NCI-H2029 treated with DMSO at 0.1 percent for 48 hours (cell line): ENCODE measurements around the gene AP4S1.
A peak's percentile ranks its signal among the peaks of the same experiment; 100 is the strongest.
"Not testable (repeated sequence)": the region's sequence is repeated elsewhere in the genome, so short reads cannot be mapped to it uniquely, and the experiment has no call there.

Experiments
- DNase-seq: peaks from one replicate; lab custom pipeline; 2025; lab: John Stamatoyannopoulos, UW

Gene AP4S1, protein sequence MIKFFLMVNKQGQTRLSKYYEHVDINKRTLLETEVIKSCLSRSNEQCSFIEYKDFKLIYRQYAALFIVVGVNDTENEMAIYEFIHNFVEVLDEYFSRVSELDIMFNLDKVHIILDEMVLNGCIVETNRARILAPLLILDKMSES

DNA sequence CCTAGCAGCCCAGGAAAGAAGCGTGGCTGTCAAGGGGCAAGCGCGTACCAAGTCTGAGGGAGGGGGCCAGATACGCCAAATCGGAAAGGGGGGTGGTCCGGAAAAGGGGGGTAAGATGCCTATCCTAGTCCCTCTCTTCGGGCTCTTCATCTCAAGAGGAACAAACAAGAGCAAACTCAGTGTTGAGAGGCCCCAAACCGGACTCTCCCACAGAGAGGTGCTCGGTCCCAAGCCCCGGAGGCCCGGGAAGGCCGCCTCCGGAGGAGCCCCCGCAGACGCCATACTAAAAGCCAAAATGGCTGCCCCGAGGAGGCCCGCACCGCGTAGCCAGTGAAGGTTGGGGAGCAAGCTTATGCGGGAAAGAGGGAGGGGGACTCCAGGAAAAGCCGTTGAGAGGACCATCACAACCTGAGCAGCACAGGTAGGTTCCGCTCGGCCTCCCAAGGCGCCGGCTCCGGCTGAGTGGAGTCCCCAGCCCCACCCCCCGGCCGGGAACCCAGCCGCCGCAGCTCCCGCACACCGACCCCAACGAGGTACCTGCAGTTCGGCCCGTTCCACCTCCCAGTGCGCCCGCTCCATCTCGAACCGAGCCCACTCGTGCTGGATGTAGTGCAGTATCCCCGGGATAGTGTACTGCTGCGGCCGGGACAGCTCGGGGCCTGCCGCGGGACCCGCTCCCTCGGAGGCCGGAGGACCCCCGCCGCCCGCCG is at the start of gene AP4S1:
TSS of gene AP4S1 (plus strand) at position 283 of the 710 bp plus-strand sequence. CDS start 40,548 bp downstream, outside the sequence.
- no peak for DNase-seq

DNA sequence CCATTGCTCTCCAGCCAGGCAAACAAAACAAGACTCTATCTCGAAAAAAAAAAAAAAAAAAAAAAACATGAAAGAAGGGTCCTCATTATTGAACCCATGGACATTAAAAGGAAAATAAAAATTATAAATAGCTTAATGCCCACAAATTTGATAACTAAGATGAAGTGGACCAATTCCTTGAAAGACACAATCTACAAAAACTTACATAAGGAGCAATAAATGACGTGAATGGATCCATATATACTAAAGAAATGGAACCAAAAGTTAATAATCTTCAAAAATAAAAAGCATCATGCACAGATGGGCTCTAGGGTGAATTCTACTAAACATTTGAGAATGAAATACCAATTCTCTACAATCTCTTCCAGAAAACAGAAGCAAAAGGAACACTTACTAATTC is 47.7 kb upstream of the AP4S1 start:
- no peak for DNase-seq

DNA sequence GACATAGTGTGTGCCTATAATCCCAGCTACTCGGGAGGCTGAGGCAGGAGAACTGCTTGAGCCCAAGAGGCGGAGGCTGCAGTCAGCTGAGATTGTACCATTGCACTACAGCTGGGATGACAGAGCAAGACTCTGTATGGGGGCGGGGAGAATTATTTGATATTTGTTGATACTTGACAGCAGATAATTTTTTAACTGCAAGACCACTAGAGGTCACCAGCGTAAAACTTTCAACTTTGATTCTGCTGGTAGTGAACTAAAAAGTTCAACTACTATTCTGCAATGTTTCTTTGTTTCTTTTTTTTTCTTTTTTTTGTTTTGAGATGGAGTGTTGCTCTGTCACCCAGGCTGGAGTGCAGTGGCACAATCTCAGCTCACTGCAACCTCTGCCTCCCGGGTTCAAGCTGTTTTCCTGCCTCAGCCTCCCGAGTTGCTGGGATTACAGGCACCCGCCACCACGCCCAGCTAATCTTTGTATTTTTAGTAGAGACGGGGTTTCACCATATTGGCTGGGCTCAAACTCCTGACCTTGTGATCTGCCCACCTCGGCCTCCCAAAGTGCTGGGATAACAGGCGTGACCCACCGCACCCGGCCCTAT is 45.2 kb upstream of the AP4S1 start:
- peak; percentile 95 for DNase-seq

DNA sequence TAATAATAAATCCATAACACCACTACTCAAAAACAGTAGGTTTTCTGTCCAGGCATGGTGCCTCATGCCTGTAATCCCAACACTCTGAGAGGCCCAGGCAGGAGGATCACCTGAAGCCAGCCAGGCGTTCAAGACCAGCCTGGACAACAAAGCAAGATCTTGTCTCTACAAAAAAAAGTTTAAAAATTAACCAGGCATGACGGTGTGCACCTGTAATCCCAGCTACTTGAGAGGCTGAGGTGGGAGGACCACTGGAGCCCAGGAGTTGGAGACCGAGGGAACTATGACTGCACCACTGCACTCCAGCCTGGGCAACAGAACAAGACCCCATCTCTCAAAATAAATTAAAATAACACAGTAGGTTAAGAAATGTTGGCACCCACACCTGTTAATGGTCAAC is 44.5 kb upstream of the AP4S1 start:
- no peak for DNase-seq

DNA sequence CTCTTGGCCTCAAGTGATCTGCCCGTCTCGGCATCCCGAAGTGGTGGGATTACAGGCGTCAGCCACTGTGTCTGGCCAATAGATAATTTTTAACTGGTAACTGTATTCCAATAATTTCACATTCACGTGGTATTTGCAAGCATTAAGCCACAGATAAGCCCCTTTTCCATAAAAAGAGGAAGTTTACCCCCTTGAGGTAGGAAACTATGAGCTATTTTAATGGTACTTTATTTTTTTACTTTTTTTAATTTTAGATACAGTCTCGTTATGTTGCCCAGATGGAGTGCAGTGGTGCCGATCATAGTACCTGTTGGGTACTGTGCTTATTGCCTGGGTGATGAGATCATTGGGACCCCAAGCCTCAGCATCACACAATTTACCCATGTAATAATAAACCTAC is 42.9 kb upstream of the AP4S1 start:
- DNase-seq = no peak

DNA sequence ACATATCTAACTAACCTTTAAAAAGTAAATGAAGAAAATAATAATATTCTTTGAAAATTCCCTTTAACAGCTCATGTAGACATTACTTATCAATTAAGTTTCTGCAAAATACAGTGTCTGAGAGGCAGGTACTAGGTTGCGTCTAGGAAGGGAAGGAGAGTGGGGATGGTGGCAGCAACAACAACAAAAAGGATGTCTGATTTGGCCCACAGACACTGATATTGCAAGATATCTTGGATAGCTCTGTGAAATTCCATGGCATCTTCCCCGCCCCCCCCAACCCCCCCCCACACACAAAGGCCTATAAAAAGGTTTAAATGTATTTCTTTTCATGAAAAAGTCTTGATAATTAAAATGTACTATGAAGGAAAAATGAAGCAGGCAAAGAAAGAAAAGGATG is 41.6 kb upstream of the AP4S1 start:
- DNase-seq = no peak

DNA sequence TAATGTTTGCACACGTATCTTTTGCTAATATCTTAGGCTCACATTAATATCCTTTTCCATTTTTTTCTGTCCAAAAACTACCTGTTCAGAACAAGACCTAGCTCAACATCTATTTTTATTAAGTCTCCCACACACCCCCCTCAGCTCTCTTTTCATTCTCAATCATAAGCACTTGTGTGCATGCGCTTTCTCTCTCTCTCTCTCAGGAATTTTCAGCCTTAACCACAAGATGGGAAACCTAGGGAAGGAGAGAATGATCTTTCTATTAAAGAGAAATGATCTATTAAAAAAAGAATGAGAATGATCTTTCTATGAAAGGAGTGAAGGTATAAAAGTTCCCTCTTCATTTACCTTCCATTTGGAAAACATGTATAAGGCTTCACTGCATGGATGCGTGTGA is 39.7 kb upstream of the AP4S1 start:
- no peak for DNase-seq

DNA sequence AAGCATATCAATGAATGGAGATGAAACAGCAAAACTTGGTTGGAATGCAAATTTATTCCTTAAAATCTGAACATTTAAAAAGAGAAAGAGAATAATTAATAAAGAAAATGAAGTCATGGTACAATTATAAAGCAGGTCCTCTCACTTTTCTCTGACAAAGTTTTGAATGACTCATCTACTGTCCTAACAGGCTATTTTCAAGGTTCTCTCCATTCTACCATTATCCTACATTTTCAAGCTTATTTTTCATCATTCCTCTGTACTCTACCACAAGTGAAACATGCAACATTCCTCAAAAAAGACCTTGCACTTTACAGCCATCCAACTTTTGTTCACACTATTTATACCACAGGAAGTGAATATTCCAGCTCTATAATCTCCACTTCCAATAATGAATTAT is 36.9 kb upstream of the AP4S1 start:
- DNase-seq = no peak

DNA sequence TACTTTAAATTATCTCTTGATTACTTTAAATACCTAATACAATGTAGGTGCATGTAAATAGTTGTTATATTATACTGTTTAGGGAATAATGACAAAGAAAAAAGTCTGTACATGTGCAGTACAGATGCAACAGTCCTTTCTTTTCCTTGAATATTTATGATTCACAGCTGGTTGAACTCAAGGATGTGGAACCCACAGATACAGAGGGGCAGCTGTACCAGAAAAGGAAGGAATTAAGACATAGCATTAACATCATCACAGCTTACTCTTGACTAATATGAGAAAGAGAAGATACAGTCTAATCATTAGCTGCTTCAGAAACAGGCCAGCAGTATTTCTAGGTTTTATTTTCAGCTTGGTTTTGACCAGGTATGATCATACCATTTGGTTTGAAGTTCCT is 34.7 kb upstream of the AP4S1 start:
- no peak for DNase-seq

DNA sequence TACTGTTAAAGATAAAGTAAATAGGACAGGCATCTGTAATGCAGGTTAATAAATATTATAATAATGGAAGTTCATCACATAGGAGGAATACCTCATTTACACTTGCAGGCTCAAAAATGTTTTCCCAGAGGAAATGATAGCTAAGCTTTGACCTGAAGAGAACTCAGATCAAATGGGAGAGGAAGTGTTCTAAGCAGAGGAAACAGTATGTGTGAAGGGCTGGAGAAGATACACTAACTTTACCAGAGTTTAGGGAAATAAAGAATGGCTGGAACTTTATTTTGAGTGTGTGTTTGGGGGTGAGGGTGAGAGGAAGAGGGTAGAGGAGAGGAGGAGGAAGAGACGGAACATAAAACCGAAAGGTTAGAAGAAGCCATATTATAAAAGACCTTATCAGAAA is 34.0 kb upstream of the AP4S1 start:
- DNase-seq = no peak

DNA sequence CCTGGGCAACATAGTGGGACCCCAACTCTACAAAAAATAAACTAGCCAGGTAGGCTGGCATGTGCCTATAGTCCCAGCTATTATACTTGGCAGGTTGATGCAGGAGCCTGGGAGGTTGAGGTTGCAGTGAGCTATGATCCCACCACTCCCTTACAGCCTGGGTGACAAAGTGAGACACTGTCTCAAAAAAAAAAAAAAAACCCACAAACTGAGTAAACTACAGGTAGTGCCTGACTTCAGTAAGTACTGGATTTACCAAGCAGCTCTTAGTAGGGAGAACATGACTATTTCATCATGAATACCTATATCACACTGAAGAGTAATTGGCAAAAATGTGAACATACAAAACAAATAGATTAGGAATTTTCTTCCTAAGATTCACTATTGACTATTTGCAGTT is 32.4 kb upstream of the AP4S1 start:
- no peak for DNase-seq

DNA sequence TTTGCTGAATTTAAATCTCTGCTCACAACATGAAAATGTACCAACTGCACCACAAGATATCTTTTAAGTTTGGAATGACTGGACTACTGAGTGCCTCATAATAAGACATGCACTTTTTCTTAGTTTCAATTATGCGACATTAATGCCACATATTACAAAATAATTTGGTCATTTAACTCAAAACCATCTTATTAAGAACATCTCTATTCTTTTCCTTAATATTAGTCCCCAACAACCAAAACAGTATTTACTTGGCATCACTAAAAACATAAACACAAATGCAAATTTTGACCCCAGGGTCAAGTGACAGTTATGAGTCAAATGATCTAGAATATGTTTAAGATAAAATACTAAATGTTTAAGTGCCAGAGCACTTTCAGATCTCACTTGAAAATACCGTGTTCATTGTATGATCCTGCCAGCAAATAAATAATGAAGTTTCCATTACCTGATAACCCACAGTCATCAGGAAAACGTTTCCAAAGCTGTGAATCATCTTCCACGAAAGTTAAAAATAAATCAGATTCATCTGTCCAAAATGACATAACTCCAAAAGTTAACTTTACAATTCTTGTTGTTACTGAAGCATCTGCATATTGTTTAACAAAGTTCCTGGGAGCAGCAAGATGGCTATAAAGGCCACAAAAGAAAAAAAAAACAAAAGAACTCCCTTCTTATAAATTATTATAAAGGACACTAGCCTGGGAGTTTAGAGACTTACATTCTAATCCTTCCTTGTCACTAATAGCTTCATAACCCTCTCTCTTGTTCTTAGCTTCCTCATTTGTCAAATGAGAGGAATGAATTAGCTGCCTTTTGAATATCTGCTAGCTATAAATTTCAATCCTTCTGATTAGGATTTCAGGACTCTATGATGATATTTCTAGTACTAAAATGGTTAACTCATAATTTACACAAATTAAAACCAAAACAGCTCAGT is 30.5 kb upstream of the AP4S1 start:
- DNase-seq = no peak

DNA sequence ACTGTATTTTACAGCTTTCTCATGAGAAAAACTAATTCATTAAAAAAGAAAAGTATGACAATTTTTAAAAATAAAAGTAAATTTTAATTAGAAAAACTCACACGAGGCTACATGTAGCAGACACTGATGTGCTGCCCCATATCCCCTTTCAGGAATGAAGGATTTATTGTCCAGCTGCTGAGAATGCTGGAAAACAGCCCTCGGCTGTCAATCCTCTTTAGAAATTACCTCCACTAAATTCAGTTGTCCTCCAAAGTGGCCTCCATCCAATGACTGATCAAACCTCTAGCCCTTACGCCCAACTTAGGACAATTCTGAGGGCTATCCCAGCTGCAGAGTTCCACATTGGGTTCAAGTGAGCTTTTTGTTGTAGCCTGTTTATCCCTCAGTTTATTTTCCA is 29.8 kb upstream of the AP4S1 start:
- no peak for DNase-seq

DNA sequence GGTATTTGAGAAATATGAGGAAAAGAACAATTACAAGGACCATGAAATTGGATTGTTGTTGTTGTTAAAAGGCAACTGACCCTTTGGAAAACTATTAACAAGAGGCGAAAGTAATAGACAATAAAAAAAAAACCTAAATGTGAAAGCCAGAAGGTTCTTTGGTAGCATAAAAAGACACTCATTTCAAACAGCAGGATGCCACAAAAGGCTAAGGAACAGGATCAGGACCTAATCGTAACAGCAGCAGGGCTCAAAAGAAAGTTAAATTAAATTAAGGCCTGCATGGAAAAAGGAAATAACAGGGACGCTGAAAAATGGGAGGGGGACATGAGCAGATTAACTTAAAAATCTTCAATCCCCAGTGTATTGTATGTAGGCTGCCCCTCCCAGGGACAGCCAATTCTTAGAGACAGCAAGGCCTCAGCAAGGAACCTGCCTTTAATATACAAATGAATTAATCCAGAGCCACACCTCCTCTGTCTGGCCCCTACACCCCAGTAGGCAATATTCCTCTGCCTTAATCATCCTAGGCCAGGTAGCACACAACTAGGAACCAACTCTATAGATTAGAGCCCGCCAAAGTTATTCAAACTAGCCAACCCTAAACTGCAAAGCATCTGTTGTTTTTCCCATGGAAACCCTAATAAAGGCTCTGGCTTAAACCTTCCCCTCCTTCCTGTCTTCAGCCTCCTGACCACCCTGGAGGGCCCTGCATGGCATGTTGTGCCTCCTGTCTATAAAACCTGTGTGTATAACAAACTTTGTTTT is 28.4 kb upstream of the AP4S1 start:
- no peak for DNase-seq

DNA sequence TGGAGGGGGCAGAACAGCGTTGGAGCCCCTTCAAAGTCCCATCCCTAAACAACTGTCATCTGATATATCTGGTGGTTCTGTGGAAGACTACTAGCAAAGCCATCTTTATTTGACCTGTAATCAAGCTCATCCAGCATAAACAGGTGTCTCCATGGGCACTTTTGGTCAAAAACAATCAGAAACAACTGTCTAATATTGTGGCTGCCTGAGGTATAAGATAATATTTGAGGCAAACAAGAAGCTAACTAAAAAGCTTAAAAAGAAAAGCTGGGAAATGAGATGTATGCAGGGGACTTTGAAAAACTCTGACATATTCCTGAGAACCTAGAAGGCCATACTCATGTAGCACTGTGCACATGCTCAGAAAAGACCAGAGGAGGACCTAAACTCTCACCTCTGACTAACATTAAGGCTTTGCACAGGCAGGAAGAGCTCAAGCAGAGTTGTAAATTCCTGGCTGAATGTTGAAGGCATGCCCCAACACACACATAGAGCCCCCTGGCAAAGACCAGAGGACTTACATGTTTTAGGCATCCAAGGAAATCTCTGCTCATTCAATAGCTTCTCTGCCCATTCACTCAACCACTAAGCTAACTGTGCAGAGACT is 27.2 kb upstream of the AP4S1 start:
- DNase-seq = no peak

DNA sequence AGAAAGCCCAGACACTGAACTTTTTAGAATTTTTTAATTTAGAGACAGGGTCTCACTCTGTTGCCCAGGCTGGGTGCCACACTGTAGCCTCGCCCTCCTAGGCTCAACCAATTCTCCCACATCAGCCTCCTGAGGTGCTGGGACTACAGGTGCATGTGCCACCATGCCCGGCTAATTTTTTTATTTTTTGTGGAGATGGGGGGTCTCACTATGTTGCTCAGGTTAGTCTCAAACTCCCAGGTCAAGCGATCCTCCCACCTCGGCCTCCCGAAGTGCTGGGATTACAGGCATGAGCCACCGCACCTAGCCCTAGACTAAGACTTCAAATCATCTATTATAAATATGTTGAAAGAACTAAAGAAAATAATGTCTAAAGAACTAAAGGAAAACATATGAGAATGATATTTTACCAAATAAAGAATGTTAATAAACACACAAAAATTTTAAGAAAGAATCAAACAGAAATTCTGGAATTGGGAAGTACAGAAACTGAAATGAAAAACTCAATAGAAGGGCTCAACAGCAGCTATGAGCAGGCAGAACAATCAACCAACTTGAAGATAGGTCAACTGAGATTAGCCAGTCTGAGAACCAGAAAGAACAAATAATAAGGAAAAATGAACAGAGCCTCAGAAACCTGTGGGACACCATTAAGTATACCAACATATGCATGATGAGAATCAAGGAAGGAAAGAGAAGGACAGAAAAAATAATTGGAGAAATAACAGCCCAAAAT is 26.2 kb upstream of the AP4S1 start:
- DNase-seq = no peak

DNA sequence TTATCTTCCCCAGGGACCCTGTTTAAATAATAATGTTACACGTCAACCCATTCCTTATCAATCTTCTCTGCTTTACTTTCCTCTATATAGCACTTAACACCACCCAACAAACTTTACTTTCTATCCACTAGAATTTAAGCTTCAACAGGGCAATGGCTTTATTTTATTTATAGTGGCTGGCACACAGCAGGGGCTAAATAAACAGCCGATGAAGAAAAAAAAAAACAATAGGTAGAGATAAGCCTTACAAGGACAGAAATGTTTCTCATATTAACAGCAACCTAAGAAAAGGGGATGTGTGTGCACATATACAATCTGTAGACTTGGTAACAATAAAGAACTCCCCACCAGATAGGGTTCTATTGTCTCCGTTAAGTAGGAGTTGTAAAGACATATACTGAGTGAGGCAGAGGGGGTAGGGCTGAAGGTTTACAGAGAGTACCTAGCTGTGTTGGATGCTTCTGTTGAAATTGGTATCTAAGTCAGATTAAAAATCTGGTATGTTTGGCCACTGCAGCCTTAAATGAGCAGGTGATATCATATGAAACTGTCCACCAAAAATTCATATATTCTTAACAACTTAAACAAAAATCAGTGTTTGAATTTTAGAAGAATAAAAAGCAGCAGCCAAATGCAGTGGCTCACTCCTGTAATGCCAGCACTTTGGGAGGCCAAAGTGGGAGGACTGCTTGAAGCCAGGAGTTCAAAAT is 24.7 kb upstream of the AP4S1 start:
- DNase-seq = no peak

DNA sequence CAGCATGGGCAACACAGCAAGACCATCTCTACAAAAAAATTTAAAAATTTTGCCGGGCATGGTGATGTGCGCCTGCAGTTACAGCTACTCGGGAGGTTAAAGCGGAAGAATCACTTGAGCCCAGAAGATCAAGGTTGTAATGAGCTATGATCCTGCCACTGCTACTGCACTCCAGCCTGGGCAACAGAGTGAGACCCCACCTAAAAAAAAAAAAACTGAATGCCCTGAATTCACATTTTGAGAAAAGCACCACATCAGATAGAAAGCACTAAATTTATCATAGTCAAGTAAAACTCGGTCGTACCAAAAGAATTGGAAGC is 24.1 kb upstream of the AP4S1 start:
- DNase-seq = no peak

DNA sequence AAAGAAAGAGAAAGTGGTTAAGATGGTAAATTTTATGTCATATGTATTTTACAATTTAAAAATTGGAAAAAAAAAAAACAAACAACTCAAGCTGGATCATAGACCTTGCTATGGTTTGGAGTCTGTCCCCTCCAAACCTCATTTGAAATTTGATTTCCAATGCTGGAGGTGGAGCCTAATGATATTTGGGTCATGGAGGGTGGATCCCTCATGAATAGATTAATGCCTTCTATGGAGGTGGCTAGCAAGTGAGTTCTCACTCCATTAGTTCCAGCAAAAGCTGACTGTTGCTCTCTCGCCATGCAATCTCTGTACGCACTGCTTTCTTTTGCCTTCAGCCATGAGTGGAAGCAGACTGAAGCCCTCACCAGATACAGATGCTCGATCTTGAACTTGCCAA is 22.2 kb upstream of the AP4S1 start:
- no peak for DNase-seq

DNA sequence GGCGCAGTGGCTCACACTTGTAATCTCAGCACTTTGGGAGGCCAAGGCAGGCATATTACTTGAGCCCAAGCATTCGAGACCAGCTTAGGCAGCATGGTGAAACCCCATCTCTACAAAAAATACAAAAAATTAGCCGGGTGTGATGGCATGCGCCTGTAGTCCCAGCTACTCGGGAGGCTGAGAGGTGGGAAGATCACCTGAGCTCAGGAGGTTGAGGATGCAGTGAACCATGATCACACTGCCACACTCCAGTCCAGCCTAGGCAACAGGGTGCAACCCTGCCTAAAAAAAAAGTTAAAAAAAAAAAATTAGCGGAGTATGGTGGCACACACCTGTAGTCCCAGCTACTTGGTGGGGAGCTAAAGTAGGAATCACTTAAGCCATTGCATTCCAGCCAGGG is 21.4 kb upstream of the AP4S1 start:
- DNase-seq = not testable (repeated sequence)
